ENCODE results near the gene ARIH2.
"Not testable (repeated sequence)": the region's sequence is repeated elsewhere in the genome, so short reads cannot be mapped to it uniquely, and the experiment has no call there.

The ARIH2 gene

DNA sequence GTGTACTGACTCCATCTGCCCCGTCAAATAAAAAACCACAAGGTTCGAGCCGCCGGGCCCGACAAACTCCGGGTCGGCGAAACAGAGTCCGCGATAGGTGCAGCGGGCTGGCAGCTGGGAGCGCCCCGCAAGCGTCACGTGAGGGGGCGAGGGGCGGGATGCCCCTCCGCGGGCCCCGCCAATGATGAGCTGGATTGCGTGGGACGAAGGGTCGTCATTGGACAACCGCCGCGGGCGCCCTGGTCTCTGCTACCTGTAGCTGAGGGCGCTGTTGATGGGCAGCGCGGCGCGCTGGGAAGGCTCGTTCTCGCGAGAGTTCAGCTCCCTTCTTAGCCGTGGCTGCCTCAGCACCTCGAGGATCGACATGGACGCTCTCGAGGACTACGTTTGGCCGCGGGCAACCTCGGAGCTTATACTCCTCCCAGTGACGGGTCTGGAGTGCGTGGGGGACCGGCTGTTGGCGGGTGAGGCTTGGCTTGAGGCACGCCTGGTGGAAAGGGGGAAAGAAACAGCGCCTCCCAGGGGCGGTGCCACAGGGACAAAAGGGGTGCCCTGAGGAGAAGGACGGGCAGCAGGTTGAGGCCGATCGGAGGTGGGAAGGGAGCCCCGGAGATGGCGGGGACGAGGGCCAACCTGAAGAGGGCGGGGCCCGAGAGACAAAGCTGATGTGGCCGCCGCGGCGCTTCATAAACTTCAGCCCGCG lies 88.6 kb downstream of the ARIH2 start, which contains the start of gene WDR6:
WDR6 (plus strand) TSS at position 324 of the 703 bp plus-strand sequence; CDS start at position 365, 41 bp downstream.
- H3K4me3 ChIP-seq (ENCODE audit: low read depth, low read length), result peak within 1 kb of the TSS; percentile 72
- TF ChIP-seq CTCF (IDR thresholded peaks at IDR 0.05; ENCODE audit: low read depth, low read length, missing control alignments), result peak; percentile 46
- DNase-seq (ENCODE audit: low read depth), result peak; percentile 96

GRCh38 chr3:49007771-49008528 lies 89.3 kb downstream of the ARIH2 start:
- no peak for DNase-seq (ENCODE audit: low read depth)
- no peak for TF ChIP-seq CTCF (IDR thresholded peaks at IDR 0.05; ENCODE audit: low read depth, low read length, missing control alignments)
- peak overlapping the region; percentile 72 for H3K4me3 ChIP-seq (ENCODE audit: low read depth, low read length)

DNA sequence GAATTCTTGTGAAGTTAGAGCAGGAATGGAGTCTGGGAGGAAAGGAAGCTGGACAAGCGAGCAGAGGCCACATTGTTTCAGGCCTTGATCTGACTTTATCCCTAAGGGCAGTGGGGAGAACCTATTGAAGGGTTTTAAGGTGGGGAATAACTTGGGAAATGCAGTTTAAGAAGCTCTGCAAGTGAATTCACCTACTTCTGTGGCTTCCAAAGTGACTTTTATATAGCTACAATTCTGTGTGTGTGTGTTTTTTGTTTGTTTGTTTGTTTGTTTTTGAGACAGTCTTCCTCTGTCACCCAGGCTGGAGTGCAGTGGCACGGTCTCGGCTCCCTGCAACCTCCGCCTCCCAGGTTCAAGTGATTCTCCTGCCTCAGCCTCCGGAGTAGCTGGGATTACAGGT lies 90.0 kb downstream of the ARIH2 start:
- H3K4me3 ChIP-seq (ENCODE audit: low read depth, low read length), result peak overlapping the region; percentile 72
- not testable (repeated sequence) for DNase-seq (ENCODE audit: low read depth)

GRCh38 chr3:49009396-49009795 lies 90.8 kb downstream of the ARIH2 start:
- TF ChIP-seq CTCF (IDR thresholded peaks at IDR 0.05; ENCODE audit: low read depth, low read length, missing control alignments), result no peak
- H3K4me3 ChIP-seq (ENCODE audit: low read depth, low read length), result no peak overlapping the region
- DNase-seq (ENCODE audit: low read depth), result no peak

GRCh38 chr3:49012441-49013017 lies 93.9 kb downstream of the ARIH2 start:
- TF ChIP-seq CTCF (IDR thresholded peaks at IDR 0.05; ENCODE audit: low read depth, low read length, missing control alignments), result no peak
- no peak for DNase-seq (ENCODE audit: low read depth)
- no peak overlapping the region for H3K4me3 ChIP-seq (ENCODE audit: low read depth, low read length)

GRCh38 chr3:49013113-49013737 lies 94.6 kb downstream of the ARIH2 start:
- no peak overlapping the region for H3K4me3 ChIP-seq (ENCODE audit: low read depth, low read length)
- no peak for TF ChIP-seq CTCF (IDR thresholded peaks at IDR 0.05; ENCODE audit: low read depth, low read length, missing control alignments)
- DNase-seq (ENCODE audit: low read depth), result no peak

Measured in GM12864 (cell line).